A549 (cell line): ENCODE data around the gene UBE3B.

Experiments used
- CBX2 ChIP-seq: fragments of 200-600 bp; sonication (generic); IDR thresholded peaks from 2 replicates; pipeline ENCODE4 v1.6.1; 2016; ENCODE audit warnings: low read depth, mild to moderate bottlenecking, borderline replicate concordance
- TF ChIP-seq, protein P1 (sequence below): fragments of >200 bp; sonication (Bioruptor Twin); formaldehyde crosslinking; IDR thresholded peaks from 3 replicates; pipeline ENCODE4 v1.5.1; 2016
- TF ChIP-seq, protein P2 (sequence below): fragments of >200 bp; sonication (Bioruptor Twin); formaldehyde crosslinking; IDR thresholded peaks from 3 replicates; pipeline ENCODE4 v1.6.1; 2016

DNA sequence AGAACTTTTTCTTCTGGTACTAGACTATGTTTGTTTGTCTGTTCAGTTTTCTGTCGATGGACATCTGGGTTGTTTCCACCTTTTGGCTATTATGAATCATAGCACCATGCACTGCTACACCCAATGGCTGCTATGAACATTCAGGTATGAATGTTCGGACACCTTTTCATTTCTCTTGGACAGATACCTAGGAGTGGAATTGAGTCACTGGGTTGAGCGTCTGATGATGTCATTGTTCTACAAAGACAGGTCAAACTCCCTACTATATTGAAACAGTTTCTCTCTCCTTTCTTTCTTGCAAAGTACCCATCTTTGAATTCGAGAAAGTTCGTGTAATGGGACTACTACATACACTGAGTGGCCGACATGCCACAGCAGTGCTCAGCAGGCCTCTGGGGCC is 45.0 kb upstream of the UBE3B start:
- TF ChIP-seq, protein P1, sequence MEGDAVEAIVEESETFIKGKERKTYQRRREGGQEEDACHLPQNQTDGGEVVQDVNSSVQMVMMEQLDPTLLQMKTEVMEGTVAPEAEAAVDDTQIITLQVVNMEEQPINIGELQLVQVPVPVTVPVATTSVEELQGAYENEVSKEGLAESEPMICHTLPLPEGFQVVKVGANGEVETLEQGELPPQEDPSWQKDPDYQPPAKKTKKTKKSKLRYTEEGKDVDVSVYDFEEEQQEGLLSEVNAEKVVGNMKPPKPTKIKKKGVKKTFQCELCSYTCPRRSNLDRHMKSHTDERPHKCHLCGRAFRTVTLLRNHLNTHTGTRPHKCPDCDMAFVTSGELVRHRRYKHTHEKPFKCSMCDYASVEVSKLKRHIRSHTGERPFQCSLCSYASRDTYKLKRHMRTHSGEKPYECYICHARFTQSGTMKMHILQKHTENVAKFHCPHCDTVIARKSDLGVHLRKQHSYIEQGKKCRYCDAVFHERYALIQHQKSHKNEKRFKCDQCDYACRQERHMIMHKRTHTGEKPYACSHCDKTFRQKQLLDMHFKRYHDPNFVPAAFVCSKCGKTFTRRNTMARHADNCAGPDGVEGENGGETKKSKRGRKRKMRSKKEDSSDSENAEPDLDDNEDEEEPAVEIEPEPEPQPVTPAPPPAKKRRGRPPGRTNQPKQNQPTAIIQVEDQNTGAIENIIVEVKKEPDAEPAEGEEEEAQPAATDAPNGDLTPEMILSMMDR: no peak
- TF ChIP-seq, protein P2, sequence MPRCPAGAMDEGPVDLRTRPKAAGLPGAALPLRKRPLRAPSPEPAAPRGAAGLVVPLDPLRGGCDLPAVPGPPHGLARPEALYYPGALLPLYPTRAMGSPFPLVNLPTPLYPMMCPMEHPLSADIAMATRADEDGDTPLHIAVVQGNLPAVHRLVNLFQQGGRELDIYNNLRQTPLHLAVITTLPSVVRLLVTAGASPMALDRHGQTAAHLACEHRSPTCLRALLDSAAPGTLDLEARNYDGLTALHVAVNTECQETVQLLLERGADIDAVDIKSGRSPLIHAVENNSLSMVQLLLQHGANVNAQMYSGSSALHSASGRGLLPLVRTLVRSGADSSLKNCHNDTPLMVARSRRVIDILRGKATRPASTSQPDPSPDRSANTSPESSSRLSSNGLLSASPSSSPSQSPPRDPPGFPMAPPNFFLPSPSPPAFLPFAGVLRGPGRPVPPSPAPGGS: no peak
- no peak for TF ChIP-seq CBX2
